Astrocyte (in vitro differentiated cells and primary cell): ENCODE measurements around the gene CEP19. TPM values are rescaled to one million over a fixed set of nuclear protein-coding genes. Genes with fewer than 3 reads are reported as not detected.

Source experiments
- DNase-seq: peaks from one replicate; pipeline ENCODE4 v3.0.0-alpha.2; 2010; ENCODE audit warnings: low read depth
- FAIRE-seq: peaks from 2 replicates; lab custom pipeline; 2011; peaks lifted over from hg19 to GRCh38; lab: Jason Lieb, UNC
- H2AFZ ChIP-seq: 2 replicates; pipeline ENCODE4 v1.6.0; 2012; ENCODE audit warnings: low read depth, low read length, inconsistent platforms
- H3K27ac ChIP-seq: 2 replicates; pipeline ENCODE4 v1.5.1; 2011; ENCODE audit warnings: low read depth, low read length, inconsistent platforms
- H3K27me3 ChIP-seq: 2 replicates; pipeline ENCODE4 v1.6.0; 2011; ENCODE audit warnings: low read length, inconsistent platforms; ENCODE audit not compliant: insufficient read depth
- H3K36me3 ChIP-seq: 2 replicates; pipeline ENCODE4 v1.5.1; 2011; ENCODE audit warnings: low read length, inconsistent platforms; ENCODE audit not compliant: insufficient read depth
- H3K4me1 ChIP-seq: 2 replicates; pipeline ENCODE4 v1.5.1; 2011; ENCODE audit warnings: low read length, inconsistent platforms; ENCODE audit not compliant: insufficient read depth
- H3K4me2 ChIP-seq: 2 replicates; pipeline ENCODE4 v1.6.0; 2012; ENCODE audit warnings: low read length, inconsistent platforms
- H3K4me3 ChIP-seq: 2 replicates; pipeline ENCODE4 v1.5.1; 2011; ENCODE audit warnings: low read depth, mild to moderate bottlenecking, low read length, inconsistent platforms; ENCODE audit not compliant: insufficient read depth
- H3K79me2 ChIP-seq: 2 replicates; pipeline ENCODE4 v1.6.0; 2012; ENCODE audit warnings: mild to moderate bottlenecking, low read length, inconsistent platforms; ENCODE audit not compliant: insufficient read depth
- H3K9ac ChIP-seq: 2 replicates; pipeline ENCODE4 v1.6.0; 2012; ENCODE audit warnings: mild to moderate bottlenecking, low read length, inconsistent platforms
- H3K9me3 ChIP-seq: 2 replicates; pipeline ENCODE4 v1.5.1; 2012; ENCODE audit warnings: low read depth, mild to moderate bottlenecking, low read length, inconsistent platforms; ENCODE audit not compliant: insufficient read depth
- H4K20me1 ChIP-seq: 2 replicates; pipeline ENCODE4 v1.6.0; 2012; ENCODE audit warnings: low read length, inconsistent platforms; ENCODE audit not compliant: insufficient read depth
- H3K27ac Mint-ChIP-seq: one replicate; pipeline ENCODE4 v1.8.0; 2021; ENCODE audit warnings: mild to moderate bottlenecking, mixed read lengths; ENCODE audit not compliant: unreplicated experiment
- H3K27me3 Mint-ChIP-seq: one replicate; pipeline ENCODE4 v1.8.0; 2021; ENCODE audit warnings: low read depth, mixed read lengths; ENCODE audit not compliant: unreplicated experiment
- H3K36me3 Mint-ChIP-seq: one replicate; pipeline ENCODE4 v1.8.0; 2021; ENCODE audit warnings: low read depth, mixed read lengths; ENCODE audit not compliant: unreplicated experiment
- H3K4me1 Mint-ChIP-seq: one replicate; pipeline ENCODE4 v1.8.0; 2021; ENCODE audit warnings: low read depth, mixed read lengths; ENCODE audit not compliant: unreplicated experiment
- H3K4me3 Mint-ChIP-seq: one replicate; pipeline ENCODE4 v1.8.0; 2021; ENCODE audit warnings: mild to moderate bottlenecking, moderate library complexity, mixed read lengths; ENCODE audit not compliant: unreplicated experiment
- H3K9me3 Mint-ChIP-seq: one replicate; pipeline ENCODE4 v1.8.0; 2021; ENCODE audit warnings: mild to moderate bottlenecking, mixed read lengths; ENCODE audit not compliant: unreplicated experiment
- EZH2 ChIP-seq: IDR thresholded peaks from 2 replicates; pipeline ENCODE4 v1.6.1; 2012; ENCODE audit warnings: mild to moderate bottlenecking, low read length, inconsistent platforms; ENCODE audit not compliant: insufficient read depth
- total RNA-seq: library from RNA; stranded (reverse); gene quantifications from 2 replicates; pipeline ENCODE4 v1.2.1, GENCODE V29; 2021
- TF ChIP-seq, protein P1 (sequence below): IDR thresholded peaks from 2 replicates; pipeline ENCODE4 v1.5.1; 2011; ENCODE audit warnings: low read depth, mild to moderate bottlenecking, inconsistent platforms, low read length, moderate library complexity; ENCODE audit not compliant: insufficient read depth

Gene CEP19
- total RNA-seq, 1 donor from 2014 or later = 2.8 TPM

DNA sequence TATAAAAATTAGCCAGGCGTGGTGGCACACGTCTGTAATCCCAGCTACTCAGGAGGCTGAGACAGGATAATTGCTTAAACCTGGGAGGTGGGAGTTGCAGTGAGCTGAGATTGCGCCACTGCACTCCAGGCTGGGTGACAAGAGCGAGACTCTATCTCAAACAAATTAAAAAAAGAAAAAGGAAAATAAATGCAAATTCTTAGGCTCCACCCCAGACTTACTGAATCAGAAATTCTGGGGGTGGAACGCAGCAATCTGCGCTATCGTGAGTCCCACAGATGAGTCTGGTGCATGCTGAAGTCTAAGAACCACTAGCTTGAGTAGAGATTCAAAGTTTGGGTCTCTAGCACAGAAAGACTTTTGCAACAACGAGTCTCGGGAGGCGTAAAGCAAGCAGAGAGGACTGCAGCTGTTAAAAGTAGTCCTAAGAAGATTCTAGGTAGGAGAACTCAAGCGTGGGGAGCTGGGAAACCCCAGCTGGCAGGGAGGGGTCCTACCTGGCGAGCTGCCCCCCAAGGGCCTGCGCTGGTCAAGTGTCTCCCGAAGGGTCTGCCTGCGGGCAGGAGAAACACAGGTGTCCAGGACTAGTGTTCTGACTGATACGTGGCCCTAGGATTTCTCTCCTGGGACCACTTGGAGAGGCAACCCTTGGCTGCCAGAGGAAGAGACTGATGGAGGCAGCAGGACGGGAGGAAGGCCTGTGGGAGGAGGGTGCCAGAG, 21.9 kb downstream of the CEP19 start:
- H4K20me1 ChIP-seq = no peaks in the 10 kb centered on the region
- no peak overlapping the region for H3K27ac ChIP-seq
- no peak overlapping the region for H3K27ac Mint-ChIP-seq
- peaks cover 6% of the 10 kb centered on the region for H3K4me1 Mint-ChIP-seq
- H3K79me2 ChIP-seq = no peaks in the 10 kb centered on the region
- H2AFZ ChIP-seq = no peak overlapping the region
- H3K36me3 Mint-ChIP-seq = no peaks in the 10 kb centered on the region
- H3K27me3 ChIP-seq = no peaks in the 10 kb centered on the region
- H3K9me3 Mint-ChIP-seq = no peaks in the 10 kb centered on the region
- TF ChIP-seq, protein P1, sequence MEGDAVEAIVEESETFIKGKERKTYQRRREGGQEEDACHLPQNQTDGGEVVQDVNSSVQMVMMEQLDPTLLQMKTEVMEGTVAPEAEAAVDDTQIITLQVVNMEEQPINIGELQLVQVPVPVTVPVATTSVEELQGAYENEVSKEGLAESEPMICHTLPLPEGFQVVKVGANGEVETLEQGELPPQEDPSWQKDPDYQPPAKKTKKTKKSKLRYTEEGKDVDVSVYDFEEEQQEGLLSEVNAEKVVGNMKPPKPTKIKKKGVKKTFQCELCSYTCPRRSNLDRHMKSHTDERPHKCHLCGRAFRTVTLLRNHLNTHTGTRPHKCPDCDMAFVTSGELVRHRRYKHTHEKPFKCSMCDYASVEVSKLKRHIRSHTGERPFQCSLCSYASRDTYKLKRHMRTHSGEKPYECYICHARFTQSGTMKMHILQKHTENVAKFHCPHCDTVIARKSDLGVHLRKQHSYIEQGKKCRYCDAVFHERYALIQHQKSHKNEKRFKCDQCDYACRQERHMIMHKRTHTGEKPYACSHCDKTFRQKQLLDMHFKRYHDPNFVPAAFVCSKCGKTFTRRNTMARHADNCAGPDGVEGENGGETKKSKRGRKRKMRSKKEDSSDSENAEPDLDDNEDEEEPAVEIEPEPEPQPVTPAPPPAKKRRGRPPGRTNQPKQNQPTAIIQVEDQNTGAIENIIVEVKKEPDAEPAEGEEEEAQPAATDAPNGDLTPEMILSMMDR = no peak
- no peak for TF ChIP-seq EZH2
- H3K9ac ChIP-seq = no peak overlapping the region
- FAIRE-seq = no peak
- no peaks in the 10 kb centered on the region for H3K4me1 ChIP-seq
- H3K4me3 Mint-ChIP-seq = no peak overlapping the region
- H3K27me3 Mint-ChIP-seq = peaks cover 3% of the 10 kb centered on the region
- H3K36me3 ChIP-seq = no peaks in the 10 kb centered on the region
- no peaks in the 10 kb centered on the region for H3K9me3 ChIP-seq
- no peak overlapping the region for H3K4me2 ChIP-seq
- no peak overlapping the region for H3K4me3 ChIP-seq
- DNase-seq = no peak

DNA sequence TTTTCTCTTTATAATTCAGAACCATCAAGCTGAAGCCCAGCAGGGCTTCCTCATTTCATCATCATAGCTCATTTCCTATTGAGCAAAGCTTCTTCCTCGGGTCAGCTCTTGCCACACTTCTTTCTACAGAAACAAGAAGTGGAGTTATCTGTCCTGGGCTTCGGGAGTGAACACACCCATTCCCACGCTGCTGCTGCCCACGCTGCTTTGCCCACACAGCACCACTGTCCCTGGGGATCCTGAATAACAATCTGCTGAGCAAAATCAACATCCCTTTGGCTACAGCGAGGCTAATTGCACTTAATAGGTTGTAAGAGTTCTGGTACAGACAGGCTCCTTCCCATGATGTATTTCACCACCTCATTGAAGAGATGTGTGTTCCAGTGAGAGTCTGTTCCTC, 23.7 kb downstream of the CEP19 start:
- H3K9me3 ChIP-seq = no peaks in the 10 kb centered on the region
- H3K79me2 ChIP-seq = no peaks in the 10 kb centered on the region
- H3K9ac ChIP-seq = no peak overlapping the region
- H2AFZ ChIP-seq = peak overlapping the region; percentile 20
- Mint-ChIP-seq H3K27me3 (peaks cover 3% of the 10 kb centered on the region), H3K4me3 (no peak overlapping the region), H3K27ac (no peak overlapping the region), H3K9me3 (no peaks in the 10 kb centered on the region), H3K4me1 (peaks cover 6% of the 10 kb centered on the region), H3K36me3 (no peaks in the 10 kb centered on the region)
- FAIRE-seq (no peak), DNase-seq (peak; percentile 10)
- TF ChIP-seq, protein P1 = no peak
- no peak for TF ChIP-seq EZH2
- no peak overlapping the region for H3K4me3 ChIP-seq
- H3K27me3 ChIP-seq = no peaks in the 10 kb centered on the region
- H3K4me2 ChIP-seq = peak overlapping the region; percentile 32
- H3K36me3 ChIP-seq = no peaks in the 10 kb centered on the region
- H4K20me1 ChIP-seq = no peaks in the 10 kb centered on the region
- peak overlapping the region; percentile 5 for H3K27ac ChIP-seq
- H3K4me1 ChIP-seq = no peaks in the 10 kb centered on the region

DNA sequence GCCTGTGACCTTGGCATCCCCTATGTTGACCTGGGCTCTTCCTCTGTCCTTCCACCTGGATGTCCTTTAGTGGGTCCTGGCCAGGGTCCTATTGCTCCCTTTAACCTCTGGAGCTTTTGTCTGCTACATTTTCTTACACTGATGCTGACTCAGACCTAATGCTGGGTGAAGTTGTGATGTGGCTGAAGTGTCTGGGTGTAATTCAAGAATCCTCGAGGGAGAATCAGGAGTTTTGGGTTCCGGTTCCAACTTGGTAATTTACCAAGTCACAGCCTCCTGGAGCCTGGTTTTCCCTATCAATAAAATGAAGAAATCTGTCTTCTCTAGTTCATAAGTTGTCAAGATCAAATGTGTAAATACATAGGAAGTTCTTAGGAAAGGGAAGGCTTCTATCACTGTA, 25.6 kb downstream of the CEP19 start:
- no peak overlapping the region for H3K4me3 Mint-ChIP-seq
- DNase-seq = no peak
- Histone ChIP-seq H3K9me3 (no peaks in the 10 kb centered on the region), H3K36me3 (no peaks in the 10 kb centered on the region), H3K9ac (no peak overlapping the region), H3K79me2 (no peaks in the 10 kb centered on the region), H4K20me1 (no peaks in the 10 kb centered on the region), H3K27ac (no peak overlapping the region), H2AFZ (no peak overlapping the region), H3K4me1 (no peaks in the 10 kb centered on the region), H3K27me3 (peaks cover 7% of the 10 kb centered on the region), H3K4me3 (no peak overlapping the region), H3K4me2 (no peak overlapping the region)
- H3K27ac Mint-ChIP-seq = no peak overlapping the region
- H3K4me1 Mint-ChIP-seq = peaks cover 6% of the 10 kb centered on the region
- H3K36me3 Mint-ChIP-seq = no peaks in the 10 kb centered on the region
- H3K9me3 Mint-ChIP-seq = no peaks in the 10 kb centered on the region
- TF ChIP-seq, protein P1 = no peak
- TF ChIP-seq EZH2 = no peak
- H3K27me3 Mint-ChIP-seq = no peaks in the 10 kb centered on the region
- FAIRE-seq = no peak
